Gastroesophageal sphincter (tissue), 3 donors: ENCODE data around the gene MC2R.

Experiments
- CTCF ChIP-seq, 4 experiments: fragments of 200-600 bp in 2 of 4; fragments of 450-650 bp in 2 of 4; sonication (generic) in 1 of 4; IDR thresholded peaks; one replicate each; pipeline ENCODE4 v1.5.1; 2017 to 2019; ENCODE audit warnings: antibody characterized with exemption in 4 of 4, mild to moderate bottlenecking in 2 of 4, moderate library complexity in 2 of 4
- EP300 ChIP-seq: sonication (generic); formaldehyde crosslinking; IDR thresholded peaks from one replicate; pipeline ENCODE4 v1.6.1; 2017; ENCODE audit warnings: antibody characterized with exemption, mild to moderate bottlenecking
- POLR2A ChIP-seq, 2 donors: fragments of 450-650 bp; IDR thresholded peaks; one replicate each; pipeline ENCODE4 v1.6.1; 2017; ENCODE audit warnings: antibody characterized with exemption in 2 of 2, mild to moderate bottlenecking in 2 of 2, moderate library complexity in 1 of 2

GRCh38 chr18:13915391-13915790 lies at the start of gene MC2R:
- no peak for TF ChIP-seq CTCF (IDR thresholded peaks at IDR 0.05)
- no peak for TF ChIP-seq EP300
- no peak for TF ChIP-seq POLR2A (IDR thresholded peaks at IDR 0.05)
